BE2C (cell line): ENCODE data around the gene MAP3K1.
A peak's percentile ranks its signal among the peaks of the same experiment; 100 is the strongest.

Experiments used
- DNase-seq: peaks from one replicate; pipeline ENCODE4 v3.0.0-alpha.2; 2020
- H3K27me3 ChIP-seq: fragments of 250-450 bp; sonication (Bioruptor Pico); 2 replicates; pipeline ENCODE4 v1.5.1; 2020; ENCODE audit warnings: mild to moderate bottlenecking
- H3K36me3 ChIP-seq: fragments of 250-450 bp; sonication (Bioruptor Pico); 2 replicates; pipeline ENCODE4 v1.5.1; 2020; ENCODE audit warnings: mild to moderate bottlenecking
- H3K4me1 ChIP-seq: fragments of 250-450 bp; sonication (Bioruptor Pico); 2 replicates; pipeline ENCODE4 v1.5.1; 2020
- H3K4me3 ChIP-seq: 2 replicates; pipeline ENCODE4 v1.5.1; 2011; ENCODE audit warnings: low read depth, low read length
- H3K9me3 ChIP-seq: fragments of 250-450 bp; sonication (Bioruptor Pico); 2 replicates; pipeline ENCODE4 v1.5.1; 2020
- TF ChIP-seq, protein P1 (sequence below): IDR thresholded peaks from 2 replicates; pipeline ENCODE4 v1.5.1; 2012; ENCODE audit warnings: mild to moderate bottlenecking, low read depth, low read length

Gene MAP3K1

GRCh38 chr5:56852228-56853000 lies 37.1 kb downstream of the MAP3K1 start:
- no peak for DNase-seq
- TF ChIP-seq, protein P1, sequence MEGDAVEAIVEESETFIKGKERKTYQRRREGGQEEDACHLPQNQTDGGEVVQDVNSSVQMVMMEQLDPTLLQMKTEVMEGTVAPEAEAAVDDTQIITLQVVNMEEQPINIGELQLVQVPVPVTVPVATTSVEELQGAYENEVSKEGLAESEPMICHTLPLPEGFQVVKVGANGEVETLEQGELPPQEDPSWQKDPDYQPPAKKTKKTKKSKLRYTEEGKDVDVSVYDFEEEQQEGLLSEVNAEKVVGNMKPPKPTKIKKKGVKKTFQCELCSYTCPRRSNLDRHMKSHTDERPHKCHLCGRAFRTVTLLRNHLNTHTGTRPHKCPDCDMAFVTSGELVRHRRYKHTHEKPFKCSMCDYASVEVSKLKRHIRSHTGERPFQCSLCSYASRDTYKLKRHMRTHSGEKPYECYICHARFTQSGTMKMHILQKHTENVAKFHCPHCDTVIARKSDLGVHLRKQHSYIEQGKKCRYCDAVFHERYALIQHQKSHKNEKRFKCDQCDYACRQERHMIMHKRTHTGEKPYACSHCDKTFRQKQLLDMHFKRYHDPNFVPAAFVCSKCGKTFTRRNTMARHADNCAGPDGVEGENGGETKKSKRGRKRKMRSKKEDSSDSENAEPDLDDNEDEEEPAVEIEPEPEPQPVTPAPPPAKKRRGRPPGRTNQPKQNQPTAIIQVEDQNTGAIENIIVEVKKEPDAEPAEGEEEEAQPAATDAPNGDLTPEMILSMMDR = no peak
- Histone ChIP-seq H3K27me3 (no peaks in the 10 kb centered on the region), H3K9me3 (no peaks in the 10 kb centered on the region), H3K36me3 (peaks cover 21% of the 10 kb centered on the region), H3K4me1 (peaks cover 19% of the 10 kb centered on the region), H3K4me3 (no peak overlapping the region)

DNA sequence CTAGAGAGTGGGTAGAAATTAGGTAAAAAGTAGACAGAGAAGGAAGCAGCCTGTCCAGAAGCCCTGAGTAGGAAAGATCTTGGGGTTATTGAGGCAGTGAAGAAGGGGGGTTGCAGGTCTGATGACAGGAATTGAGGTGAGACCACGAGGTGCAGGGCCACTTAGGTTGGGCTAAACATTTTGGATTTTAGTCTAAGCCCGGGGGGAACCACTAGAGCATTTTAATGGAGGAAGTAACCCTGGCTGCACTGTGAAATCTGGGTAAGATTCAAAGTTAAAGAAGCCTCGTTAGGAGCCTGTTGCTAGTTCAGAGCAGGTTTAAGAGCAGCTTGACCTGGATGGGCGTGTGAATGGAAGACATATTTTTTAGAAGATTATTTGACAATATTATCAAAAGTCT lies 38.3 kb downstream of the MAP3K1 start:
- no peak overlapping the region for H3K4me3 ChIP-seq
- H3K36me3 ChIP-seq = peaks cover 34% of the 10 kb centered on the region
- no peaks in the 10 kb centered on the region for H3K27me3 ChIP-seq
- peaks cover 22% of the 10 kb centered on the region for H3K4me1 ChIP-seq
- H3K9me3 ChIP-seq = no peaks in the 10 kb centered on the region
- no peak for DNase-seq
- TF ChIP-seq, protein P1 = no peak

DNA sequence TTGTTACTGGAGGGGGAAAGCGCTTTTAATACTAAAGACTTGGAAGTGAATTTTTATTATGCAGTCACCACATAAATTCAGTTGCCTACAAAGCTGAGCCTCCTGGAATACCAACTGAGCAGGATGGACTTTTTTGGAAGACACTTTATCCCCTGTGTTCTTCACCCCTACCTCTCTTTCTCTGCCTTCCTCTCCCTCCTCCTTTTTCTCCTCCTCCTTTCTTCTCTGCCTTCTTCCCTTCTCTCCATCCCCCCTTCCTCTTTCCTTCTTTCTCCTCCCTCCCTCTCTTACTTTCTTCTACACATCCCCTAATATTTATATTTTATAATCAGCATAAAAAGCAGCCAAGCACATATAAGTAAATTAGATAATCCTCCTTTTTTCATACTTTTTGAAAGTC lies 39.6 kb downstream of the MAP3K1 start:
- H3K36me3 ChIP-seq = peaks cover 44% of the 10 kb centered on the region
- H3K4me3 ChIP-seq = no peak overlapping the region
- no peaks in the 10 kb centered on the region for H3K9me3 ChIP-seq
- TF ChIP-seq, protein P1 = no peak
- H3K4me1 ChIP-seq = peaks cover 22% of the 10 kb centered on the region
- no peak for DNase-seq
- no peaks in the 10 kb centered on the region for H3K27me3 ChIP-seq

- Histone ChIP-seq H3K36me3 (peaks cover 57% of the 10 kb centered on the region), H3K27me3 (no peaks in the 10 kb centered on the region), H3K4me3 (no peak overlapping the region), H3K4me1 (peaks cover 18% of the 10 kb centered on the region), H3K9me3 (no peaks in the 10 kb centered on the region)
- TF ChIP-seq, protein P1 = 0 out of 2 replicates have a peak, but pooled peaks have one; percentile 4
- DNase-seq = no peak
Measured at GRCh38 chr5:56856541-56857178, 41.3 kb downstream of the MAP3K1 start.

DNA sequence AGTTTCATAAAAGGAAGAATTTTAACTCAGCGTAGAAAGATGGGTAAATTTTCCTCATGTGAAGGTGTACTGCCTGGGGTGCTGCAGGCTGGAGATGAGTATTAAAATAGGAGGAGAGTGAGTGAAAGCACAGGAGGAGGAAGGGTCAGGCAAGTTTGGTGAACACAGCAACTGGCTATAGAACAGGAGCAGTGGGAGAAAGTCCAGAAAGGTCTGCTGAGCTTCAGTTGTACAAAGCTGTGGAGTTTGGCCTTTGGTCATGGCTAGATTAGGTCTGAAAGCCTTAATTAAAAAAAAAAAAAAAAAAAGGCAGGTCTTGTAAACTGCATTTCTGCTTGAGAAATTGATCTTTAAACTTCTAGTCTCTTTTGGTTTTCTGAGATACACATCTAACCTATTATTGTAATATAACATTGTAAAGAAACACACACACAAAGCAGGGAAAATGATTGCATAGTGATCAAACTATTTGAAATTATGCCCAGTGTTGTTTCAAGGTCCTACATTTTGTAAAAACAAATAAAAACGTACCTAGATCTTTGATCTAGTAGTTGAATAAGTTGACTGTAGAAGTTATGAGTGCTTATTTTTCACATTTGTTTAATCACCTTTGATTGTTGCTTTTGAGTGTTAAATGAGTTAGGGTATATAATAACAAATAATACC lies 43.6 kb downstream of the MAP3K1 start:
- DNase-seq = no peak
- H3K4me1 ChIP-seq = peaks cover 18% of the 10 kb centered on the region
- no peak overlapping the region for H3K4me3 ChIP-seq
- peaks cover 75% of the 10 kb centered on the region for H3K36me3 ChIP-seq
- TF ChIP-seq, protein P1 = no peak
- H3K27me3 ChIP-seq = no peaks in the 10 kb centered on the region
- H3K9me3 ChIP-seq = no peaks in the 10 kb centered on the region
